HG02571 (cell line): ENCODE data around the gene MIAT.

ENCODE experiments used
- ATAC-seq: cut with Tn5 transposase; IDR thresholded peaks from one replicate; pipeline ENCODE4 v1.9.1; 2021; ENCODE audit warnings: mild to moderate bottlenecking, moderate library complexity; ENCODE audit not compliant: unreplicated experiment

Gene MIAT

GRCh38 chr22:26631282-26631681 lies 26.1 kb upstream of the MIAT start:
- no peak for ATAC-seq

GRCh38 chr22:26632422-26633155 lies 24.8 kb upstream of the MIAT start:
- no peak for ATAC-seq

DNA sequence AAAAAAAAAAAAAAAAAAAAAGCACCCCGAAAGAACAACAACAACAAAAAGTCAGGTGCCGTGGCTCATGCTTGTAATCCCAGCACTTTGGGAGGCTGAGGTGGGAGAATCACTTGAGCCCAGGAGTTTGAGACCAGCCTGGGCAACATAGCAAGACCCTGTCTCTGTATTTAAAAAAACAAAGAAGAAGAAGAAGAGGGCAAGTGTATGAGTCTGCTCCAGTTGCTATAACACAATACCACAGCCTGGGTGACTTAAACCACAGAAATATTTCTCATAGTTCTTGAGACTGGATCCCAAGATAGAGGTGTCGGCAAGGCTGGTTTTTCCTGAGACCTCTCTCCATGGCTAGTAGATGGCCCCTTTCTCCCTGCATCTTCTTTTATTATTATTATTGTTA lies 23.2 kb upstream of the MIAT start:
- no peak for ATAC-seq

DNA sequence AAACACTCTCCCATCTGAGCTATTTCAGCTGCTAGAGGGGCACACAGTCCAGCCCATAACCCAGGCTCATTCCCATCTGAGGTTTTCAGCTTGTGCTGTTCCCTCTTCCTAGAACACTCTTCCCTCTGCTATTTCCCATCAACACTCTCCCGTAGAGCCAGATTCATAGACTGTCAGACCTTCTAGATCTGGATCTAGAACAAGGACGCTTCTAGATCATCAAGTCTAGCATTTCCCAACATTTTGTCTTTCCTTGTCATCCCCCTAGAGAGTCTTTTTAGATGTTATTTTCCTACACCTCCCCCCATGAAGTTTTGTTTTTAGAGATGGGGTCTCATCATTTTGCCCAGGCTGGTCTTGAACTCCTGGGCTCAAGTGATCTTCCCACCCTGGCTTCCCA lies 22.3 kb upstream of the MIAT start:
- no peak for ATAC-seq

DNA sequence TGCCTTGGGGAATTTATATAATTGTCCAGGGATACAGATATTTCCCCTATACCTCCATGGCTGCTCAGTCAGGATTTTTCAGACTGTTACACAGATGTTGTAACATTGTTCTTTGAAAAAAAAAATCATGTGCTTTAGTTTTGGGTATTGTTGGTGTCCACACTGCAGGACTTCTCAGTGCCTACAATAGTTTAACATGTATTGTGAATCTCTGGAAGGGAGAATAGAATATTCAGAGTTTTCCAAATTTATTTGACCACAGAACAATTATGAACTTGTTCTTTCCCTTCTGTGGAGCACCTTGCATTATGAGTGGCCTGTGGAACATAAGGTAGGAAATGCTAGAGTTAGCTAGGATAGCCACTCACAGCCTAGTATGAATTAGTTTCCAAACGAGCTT lies 21.1 kb upstream of the MIAT start:
- ATAC-seq: no peak

DNA sequence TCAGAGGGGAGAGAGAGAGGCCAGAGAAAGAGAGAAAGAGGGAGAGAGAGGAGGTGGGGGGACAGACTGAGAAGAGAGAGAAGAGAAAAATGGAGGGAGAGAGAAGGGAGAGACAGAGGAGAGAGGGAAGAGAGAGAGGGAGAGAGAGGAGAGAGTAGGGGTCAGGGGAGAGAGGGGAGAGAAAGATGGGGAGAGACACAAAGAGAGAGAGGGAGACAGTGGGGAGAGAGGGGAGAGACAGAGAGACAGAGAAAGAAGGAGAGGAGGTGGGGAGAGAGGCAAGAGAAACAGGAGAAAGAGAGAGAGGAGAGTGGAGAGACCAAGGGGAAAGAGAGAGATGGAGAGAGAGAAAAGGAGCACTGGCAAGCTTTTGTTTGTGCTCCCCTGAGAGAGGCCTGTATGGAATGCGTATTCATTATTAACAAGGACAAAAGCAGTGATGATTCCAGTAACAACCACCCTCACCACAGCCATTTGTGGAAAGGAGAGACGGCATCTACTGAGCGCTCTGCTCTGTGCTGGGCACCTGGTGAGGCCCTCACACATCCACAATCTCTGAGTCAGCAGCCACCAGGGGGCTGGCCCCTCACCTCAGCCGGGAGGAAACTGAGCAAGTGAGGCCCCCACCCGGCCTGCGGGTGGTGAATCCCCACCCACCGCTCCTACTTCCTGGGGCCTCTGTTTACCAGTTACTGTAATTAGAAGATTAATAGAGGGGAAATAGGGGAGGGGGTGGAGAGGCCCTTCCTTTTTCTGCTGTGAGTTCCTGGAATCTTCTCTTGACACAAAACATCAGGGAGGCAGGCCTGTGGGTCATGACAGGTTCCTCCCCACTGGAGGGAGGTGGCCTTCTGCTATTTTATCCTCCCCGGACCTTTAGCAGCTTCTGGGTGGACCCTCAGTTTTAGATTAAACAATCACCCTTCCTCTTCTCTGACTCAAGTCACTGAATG lies 14.6 kb upstream of the MIAT start:
- ATAC-seq: no peak

DNA sequence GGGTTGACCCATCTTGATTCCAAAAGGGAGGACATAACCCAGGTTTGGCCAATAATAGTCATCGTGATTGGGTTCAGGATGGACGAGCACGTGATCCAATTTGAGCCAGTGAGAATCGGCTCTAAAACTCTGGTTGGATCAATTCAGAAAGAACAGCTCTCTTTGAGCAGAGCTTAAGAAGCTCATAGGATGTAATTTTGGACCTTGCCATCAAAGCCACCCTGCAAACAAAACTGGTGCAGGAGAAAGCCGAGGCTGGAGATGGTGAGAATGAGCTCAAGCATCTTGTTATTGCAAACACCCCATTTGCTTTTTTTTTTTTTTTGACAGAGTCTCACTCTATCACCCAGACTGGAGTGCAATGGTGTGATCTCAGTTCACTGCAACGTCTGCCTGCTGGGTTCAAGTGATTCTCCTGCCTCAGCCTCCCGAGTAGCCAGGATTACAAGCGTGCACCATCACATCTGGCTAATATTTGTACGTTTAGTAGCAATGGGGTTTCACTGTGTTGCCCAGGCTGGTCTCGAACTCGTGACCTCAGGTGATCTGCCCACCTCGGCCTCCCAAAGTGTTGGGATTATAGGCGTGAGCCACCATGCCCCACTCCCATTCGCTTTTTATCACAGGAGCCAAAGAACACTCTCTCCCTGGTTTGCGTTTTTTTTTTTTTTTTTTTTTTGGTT lies 13.8 kb upstream of the MIAT start:
- no peak for ATAC-seq

DNA sequence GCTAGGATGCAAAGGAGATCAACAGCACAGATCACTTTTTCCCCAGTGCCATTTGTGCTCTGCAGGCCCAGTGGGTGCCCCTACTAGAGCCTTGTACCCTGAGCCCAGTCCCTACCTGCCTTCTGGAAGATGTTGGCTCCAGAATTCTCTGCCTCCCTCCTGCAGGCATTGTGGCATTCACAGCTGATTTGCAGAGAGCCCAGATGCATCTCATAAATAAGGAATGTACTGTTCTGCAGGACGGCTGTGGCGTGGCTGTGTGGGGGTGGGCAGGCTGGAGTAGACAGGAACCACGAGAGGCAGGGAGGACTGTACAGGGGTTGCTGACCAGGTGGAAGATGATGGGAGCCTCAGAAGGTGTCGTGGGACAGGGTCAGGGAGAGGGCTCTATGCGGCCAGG lies 11.2 kb upstream of the MIAT start:
- ATAC-seq: no peak

DNA sequence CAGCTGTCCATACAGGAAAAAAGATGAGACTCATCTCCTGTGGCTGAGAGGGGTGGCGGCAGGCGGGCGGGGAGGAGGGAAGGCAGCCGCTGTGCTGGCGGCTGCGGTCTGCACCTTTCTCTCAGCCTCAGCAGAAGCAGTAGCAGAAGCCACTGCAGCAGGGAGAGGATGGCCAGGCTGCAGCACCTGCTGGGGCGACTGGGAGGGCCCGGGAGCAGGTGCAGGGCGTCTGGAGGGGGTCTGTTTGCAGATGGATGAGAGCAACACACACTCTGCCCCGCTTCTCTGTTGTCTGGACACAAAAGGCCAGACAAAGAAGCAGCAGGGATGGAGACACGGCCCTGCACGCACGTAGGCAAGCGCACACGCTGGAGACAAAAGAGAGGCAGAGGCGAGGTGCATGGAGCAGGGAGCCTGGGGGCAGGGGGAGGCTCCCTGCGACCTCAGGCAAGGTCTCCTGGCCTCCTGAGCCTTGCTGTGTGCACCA lies 9.3 kb upstream of the MIAT start:
- ATAC-seq: no peak

DNA sequence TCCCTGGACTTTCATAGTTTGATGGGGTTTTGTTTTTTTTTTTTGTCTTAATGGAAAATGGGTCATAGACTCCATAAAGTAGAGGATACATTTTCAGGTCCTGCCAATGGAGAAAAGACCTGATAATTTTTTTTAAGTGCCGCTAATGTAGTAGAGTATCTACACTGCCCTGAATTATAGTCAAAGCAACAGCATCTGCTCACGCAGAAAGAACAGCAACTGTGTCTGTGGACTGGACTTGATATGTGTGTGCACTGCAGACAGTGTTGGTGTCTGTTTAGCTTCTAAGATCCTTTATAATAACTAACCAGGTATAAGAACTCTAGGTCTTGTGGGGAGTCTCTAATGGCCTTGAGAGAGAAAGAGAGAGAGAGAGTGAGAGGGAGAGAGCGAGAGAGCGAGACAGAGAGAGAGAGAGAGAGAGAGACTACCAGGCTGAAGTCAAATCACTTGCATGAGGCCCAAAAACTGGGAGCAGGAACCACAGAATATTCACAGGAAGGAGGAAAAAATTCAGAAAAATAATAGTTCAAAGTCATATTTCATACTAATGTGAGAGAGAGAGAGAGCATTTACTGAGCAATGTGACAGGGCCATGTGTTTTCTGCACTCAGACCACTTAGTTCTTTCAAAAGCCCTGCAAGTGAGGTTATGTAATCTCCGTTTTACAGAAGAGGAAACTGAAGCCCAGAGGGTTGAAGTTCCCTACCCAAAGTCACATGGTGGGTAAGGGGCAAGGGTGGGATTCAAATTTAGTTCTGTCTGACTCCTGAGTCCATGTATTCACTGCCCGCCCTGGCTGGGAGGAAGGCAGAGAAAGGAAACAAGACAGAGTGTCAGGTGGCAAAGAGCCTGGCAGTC lies 8.6 kb upstream of the MIAT start:
- ATAC-seq: no peak

DNA sequence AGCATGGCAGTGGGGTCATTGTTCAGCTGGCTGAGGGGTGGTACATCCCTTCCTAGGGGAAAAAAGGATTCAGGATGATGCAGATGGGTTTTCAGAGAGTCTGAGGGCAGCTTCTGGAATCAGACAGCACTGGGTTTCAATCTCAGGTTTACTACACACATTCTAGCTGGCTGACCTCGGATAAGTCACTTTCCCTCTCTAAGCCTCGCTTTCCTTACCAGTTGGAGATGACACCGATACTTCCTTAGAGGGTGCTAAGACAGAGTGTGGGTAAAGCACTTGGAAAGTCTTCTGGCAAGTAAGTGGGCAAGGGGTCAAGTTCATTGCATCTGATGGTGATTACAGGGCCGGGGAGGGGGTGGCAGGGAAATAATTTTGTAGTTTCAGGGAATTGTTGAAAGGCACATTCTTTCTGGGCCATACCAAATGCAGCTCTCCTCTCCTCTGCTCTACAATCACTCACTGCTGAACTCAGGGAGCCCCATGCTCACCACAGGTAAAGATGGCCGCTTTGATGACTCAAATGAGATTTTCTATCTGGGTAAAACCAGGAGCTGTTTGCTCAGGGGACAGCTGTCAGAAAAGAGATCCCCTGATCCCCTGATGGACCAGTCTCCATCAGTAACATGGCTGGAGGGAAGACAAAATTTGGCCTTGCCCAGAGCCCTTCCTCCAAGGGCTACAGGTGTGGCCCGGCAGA lies 6.5 kb upstream of the MIAT start:
- ATAC-seq: no peak

DNA sequence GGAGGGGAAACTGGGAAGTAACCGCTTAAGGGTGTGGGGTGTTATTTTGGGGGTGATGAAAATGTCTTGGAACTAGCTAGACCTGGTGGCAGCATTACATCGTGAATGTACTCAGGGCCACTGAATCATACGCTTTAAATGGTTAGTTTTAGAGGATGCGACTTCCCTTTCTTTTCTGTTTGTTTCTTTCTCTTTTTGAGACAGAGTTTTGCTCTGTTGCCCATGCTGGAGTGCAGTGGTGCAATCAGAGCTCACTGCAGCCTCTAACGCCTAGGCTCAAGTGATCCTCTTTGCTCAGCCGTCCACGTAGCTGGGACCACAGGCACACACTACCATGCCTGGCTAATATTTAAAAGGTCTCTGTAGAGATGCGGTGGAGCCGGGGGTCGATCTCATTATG lies 5.6 kb upstream of the MIAT start:
- ATAC-seq: no peak

- ATAC-seq: no peak
Observed at GRCh38 chr22:26658161-26658560, 773 bp downstream of the MIAT start.

- ATAC-seq: peak; percentile 58
Observed at GRCh38 chr22:26658671-26659478, 1.5 kb downstream of the MIAT start.

- ATAC-seq: no peak
Observed at GRCh38 chr22:26660356-26660755, 3.0 kb downstream of the MIAT start.

- ATAC-seq: no peak
Observed at GRCh38 chr22:26660961-26661578, 3.7 kb downstream of the MIAT start.

DNA sequence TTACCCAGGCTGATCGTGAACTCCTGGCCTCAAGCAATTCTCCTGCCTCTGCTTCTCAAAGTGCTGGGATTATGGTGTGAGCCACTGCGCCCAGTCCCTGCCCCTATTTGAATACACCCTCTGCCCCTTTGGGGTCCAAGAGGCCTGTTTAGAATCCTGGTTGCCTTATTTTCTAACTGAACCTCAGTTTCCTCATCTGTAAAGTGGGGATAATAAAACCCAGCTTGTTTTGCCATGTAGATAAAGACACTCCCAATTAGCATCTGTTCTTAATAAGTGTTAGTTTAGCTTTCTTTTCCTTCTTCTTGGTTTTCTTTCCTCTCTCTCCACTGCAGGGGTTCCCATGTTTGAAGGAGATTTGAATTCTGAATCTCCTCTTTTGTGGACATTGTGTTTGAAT lies 4.8 kb downstream of the MIAT start:
- no peak for ATAC-seq

DNA sequence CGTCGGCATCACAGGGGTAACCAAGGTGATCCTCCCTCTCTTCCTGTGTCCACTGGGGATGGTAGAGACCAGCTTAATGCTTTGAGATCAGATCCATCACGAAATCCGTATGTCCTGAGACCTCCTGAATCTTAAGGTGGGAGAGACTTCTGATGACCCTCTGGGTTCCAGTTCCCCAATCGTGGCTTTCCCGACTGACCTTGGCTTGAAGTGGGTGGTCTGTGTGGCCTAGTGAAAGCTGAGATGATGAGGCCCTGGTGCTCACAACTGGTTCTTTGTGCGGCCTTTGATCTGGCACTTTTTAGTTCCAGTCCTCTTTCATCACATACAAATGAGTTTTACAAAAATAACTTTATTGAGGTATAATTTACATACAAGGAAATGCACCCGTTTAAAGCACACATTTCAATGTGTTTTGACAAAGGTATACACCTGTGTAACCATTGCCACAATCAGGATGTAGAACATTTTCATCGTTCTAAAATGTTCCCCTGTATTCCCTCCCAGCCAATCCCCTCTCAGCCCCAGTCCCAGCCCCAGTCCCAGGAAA lies 6.1 kb downstream of the MIAT start:
- ATAC-seq: no peak
